Tibial nerve (tissue), 4 donors: ENCODE measurements around the gene IGFBP1. TPM values are rescaled to one million over a fixed set of nuclear protein-coding genes. Genes with fewer than 3 reads are reported as not detected.

Experiments used
- DNase-seq, 2 donors: peaks; one replicate each; pipeline ENCODE4 v3.0.0-alpha.2; 2019; ENCODE audit warnings: low spot score in 2 of 2
- H3K27ac ChIP-seq, 4 donors: fragments of 200-600 bp; sonication (generic) in 3 of 4; one replicate each; pipeline ENCODE4 v1.5.1; 2017 to 2019; ENCODE audit warnings: mild to moderate bottlenecking in 1 of 4
- H3K27me3 ChIP-seq, 2 donors: fragments of 200-600 bp; sonication (generic) in 1 of 2; one replicate each; pipeline versions ENCODE4 v1.5.1 to v1.6.0; 2017 to 2019
- H3K36me3 ChIP-seq, 3 donors: fragments of 200-600 bp; sonication (generic); one replicate each; pipeline ENCODE4 v1.5.1; 2018 to 2019
- H3K4me1 ChIP-seq, 4 donors: fragments of 200-600 bp; sonication (generic) in 3 of 4; one replicate each; pipeline ENCODE4 v1.5.1; 2017 to 2019
- H3K4me3 ChIP-seq, 4 donors: fragments of 200-600 bp; sonication (generic) in 3 of 4; one replicate each; pipeline ENCODE4 v1.5.1; 2017 to 2019; ENCODE audit warnings: mild to moderate bottlenecking in 1 of 4, moderate library complexity in 1 of 4
- H3K9me3 ChIP-seq, 4 donors: fragments of 200-600 bp; sonication (generic) in 3 of 4; one replicate each; pipeline ENCODE4 v1.5.1; 2017 to 2019
- CTCF ChIP-seq, 5 experiments: fragments of 200-600 bp in 3 of 5; fragments of 450-650 bp in 2 of 5; sonication (generic) in 3 of 5; IDR thresholded peaks; one replicate each; pipeline ENCODE4 v1.5.1; 2016 to 2019; ENCODE audit warnings: antibody characterized with exemption in 5 of 5, mild to moderate bottlenecking in 3 of 5, moderate library complexity in 2 of 5
- EP300 ChIP-seq, 2 donors: sonication (generic); formaldehyde crosslinking; IDR thresholded peaks; one replicate each; pipeline ENCODE4 v1.6.1; 2017; ENCODE audit warnings: antibody characterized with exemption in 2 of 2, mild to moderate bottlenecking in 1 of 2
- POLR2A ChIP-seq, 2 donors: fragments of 450-650 bp; IDR thresholded peaks; one replicate each; pipeline ENCODE4 v1.6.1; 2017; ENCODE audit warnings: antibody characterized with exemption in 2 of 2, mild to moderate bottlenecking in 2 of 2, moderate library complexity in 2 of 2
- WGBS, 2 donors: methylation state at CpG; one replicate each; pipeline ENCODE4 v1.1.5; 2018; 5-methylcytosine and 5-hydroxymethylcytosine counted together
- total RNA-seq, 4 donors: library from RNA; depleted of rRNA; stranded (reverse); fragments of >200 nt; gene quantifications; one replicate each; pipeline ENCODE4 v1.1.0, GENCODE V29; 2016

IGFBP1 gene
- total RNA-seq, 4 donors from 2014 or later = not detected

DNA sequence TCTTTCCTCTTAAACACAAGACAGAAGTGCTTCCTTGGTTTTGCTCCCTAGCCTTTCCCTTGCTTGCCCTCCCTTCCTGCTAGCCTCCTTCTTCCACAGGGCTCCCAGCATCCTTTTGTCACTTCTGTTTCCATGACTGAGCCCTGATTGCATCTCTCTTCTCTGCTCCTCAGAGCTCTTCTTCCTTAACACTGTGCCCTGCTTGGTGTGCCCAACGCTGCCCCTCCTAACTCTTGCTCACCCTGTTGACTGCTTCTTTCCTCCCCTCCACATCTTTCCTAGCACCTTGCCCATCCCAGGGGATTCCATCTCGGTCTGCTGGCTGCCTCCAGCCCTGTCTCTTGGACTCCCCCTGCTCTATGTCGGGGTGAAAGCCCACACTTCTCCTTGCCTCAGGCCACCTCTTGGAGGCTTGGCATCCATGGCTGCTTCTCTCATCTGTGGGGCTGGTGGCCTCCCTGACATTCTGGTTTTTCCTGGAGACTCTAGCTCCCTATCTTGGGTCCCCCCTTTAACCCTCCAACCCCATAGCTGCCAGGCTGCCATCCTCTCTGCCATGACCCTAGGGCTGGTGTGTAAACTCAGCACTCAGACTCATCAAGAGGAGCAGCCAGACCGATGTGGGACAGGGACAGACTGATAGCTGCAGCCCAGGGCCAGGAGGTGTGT, 5.8 kb downstream of the IGFBP1 start:
- no peaks in the 10 kb centered on the region for H3K9me3 ChIP-seq
- H3K27ac ChIP-seq = no peak overlapping the region
- WGBS, 2 donors = 83 to 87% methylated on average over 3 to 4 of the region's 4 CpGs
- no peak overlapping the region for H3K4me3 ChIP-seq
- peaks cover 0 to 1% (median 0%) of the 10 kb centered on the region in 4 donors for H3K4me1 ChIP-seq
- peaks cover 0 to 25% of the 10 kb centered on the region in 2 donors for H3K27me3 ChIP-seq
- no peaks in the 10 kb centered on the region for H3K36me3 ChIP-seq
- DNase-seq = no peak
- TF ChIP-seq EP300 (IDR thresholded peaks at IDR 0.05) (no peak), CTCF (IDR thresholded peaks at IDR 0.05) (no peak), POLR2A (IDR thresholded peaks at IDR 0.05) (no peak)

DNA sequence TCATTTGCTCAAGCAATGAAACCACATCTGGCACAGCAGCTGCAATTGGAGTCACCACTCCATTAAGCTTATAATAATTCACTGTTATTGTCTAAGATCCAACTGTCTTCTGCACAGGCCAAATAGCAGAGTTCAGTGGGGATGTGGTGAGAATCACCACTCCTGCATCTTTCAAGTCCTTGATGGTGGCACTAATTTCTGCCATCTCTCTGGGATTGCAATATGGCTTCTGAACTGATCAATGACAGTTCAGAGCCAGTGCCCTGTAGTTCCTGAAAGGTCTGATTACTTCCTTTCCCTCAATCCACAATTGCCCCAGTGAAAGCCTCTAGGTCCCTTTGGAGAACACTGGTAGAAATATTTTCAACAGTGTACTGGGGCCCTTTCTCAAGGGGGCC, 6.4 kb downstream of the IGFBP1 start:
- Histone ChIP-seq H3K4me1 (no peaks in the 10 kb centered on the region), H3K4me3 (no peak overlapping the region), H3K9me3 (no peaks in the 10 kb centered on the region), H3K27ac (no peak overlapping the region), H3K36me3 (no peaks in the 10 kb centered on the region), H3K27me3 (peaks cover 0 to 20% of the 10 kb centered on the region in 2 donors)
- no peak for TF ChIP-seq CTCF (IDR thresholded peaks at IDR 0.05)
- no peak for DNase-seq

DNA sequence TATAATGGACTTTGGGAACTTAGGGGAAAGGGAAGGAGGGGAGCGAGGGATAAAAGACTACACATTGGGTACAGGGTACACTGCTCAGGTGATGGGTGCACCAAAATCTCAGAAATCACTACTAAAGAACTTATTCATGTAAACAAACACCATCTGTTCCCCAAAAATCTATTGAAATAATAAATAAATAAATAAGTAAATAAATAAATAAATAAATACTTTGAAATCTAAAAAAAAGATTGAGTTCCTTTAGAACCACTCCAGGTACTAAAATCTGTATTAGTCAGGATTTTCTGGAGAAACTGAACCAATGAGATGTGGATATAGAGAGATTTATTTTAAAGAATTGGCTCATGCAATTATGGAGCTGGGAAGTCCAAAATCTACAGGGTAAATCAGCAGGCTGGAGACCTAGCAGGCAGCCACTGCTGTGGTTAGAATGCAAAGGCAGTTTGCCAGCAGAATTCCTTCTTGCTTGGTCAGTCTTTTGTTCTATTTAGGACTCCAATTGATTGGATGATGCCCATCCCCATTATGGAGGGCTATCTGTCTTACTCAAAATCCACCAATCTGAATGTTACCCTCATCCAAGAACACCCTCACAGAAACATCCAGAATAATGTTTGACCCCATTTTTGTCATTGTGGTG, 8.9 kb downstream of the IGFBP1 start:
- H3K36me3 ChIP-seq = no peaks in the 10 kb centered on the region
- no peak overlapping the region for H3K27ac ChIP-seq
- peaks cover 0 to 8% of the 10 kb centered on the region in 2 donors for H3K27me3 ChIP-seq
- DNase-seq = no peak
- H3K4me1 ChIP-seq = no peaks in the 10 kb centered on the region
- WGBS, 2 donors = 93 to 98% methylated on average over 1 of the region's 1 CpG
- H3K4me3 ChIP-seq = no peak overlapping the region
- no peak for TF ChIP-seq CTCF (IDR thresholded peaks at IDR 0.05)
- no peak for TF ChIP-seq POLR2A (IDR thresholded peaks at IDR 0.05)
- no peak for TF ChIP-seq EP300 (IDR thresholded peaks at IDR 0.05)
- H3K9me3 ChIP-seq = no peaks in the 10 kb centered on the region

- no peak overlapping the region for H3K27ac ChIP-seq
- 57 to 71% methylated on average over 2 of the region's 2 CpGs for WGBS, 2 donors
- no peak for TF ChIP-seq POLR2A (IDR thresholded peaks at IDR 0.05)
- no peak for TF ChIP-seq CTCF (IDR thresholded peaks at IDR 0.05)
These were observed 9.9 kb downstream of the IGFBP1 start for GRCh38 chr7:45898222-45898621.

DNA sequence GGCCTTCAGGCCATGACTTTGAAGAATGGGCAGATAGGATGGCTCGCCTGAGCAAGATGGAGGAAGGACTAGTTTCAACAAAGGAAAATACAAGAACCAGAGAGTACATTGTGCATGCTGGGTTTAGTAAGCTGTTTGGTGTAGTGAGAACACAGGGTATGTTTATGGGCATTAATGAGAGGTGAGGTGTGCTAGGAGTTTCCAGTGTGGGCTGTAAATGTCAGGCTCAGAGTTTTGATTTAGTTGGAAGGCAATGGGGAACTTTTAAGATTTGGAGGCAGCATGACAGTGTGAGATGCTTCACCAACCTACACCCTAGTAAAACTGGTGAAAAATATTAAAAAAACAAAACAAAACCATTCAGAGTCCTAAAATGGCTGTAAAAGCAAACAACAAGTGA, 13.3 kb downstream of the IGFBP1 start:
- H3K4me1 ChIP-seq = no peaks in the 10 kb centered on the region
- no peak overlapping the region for H3K4me3 ChIP-seq
- no peaks in the 10 kb centered on the region for H3K36me3 ChIP-seq
- H3K27ac ChIP-seq = no peak overlapping the region
- peaks cover 0 to 12% (median 0%) of the 10 kb centered on the region in 4 donors for H3K9me3 ChIP-seq
- 85 to 88% methylated on average over 1 of the region's 1 CpG for WGBS, 2 donors
- no peaks in the 10 kb centered on the region for H3K27me3 ChIP-seq
- no peak for TF ChIP-seq EP300 (IDR thresholded peaks at IDR 0.05)
- no peak for TF ChIP-seq CTCF (IDR thresholded peaks at IDR 0.05)
- TF ChIP-seq POLR2A (IDR thresholded peaks at IDR 0.05) = no peak
- no peak for DNase-seq

More at GRCh38 chr7:45898222-45898621, 9.9 kb downstream of the IGFBP1 start:
- H3K9me3 ChIP-seq = peaks cover 0 to 8% (median 0%) of the 10 kb centered on the region in 4 donors
- H3K4me3 ChIP-seq = no peak overlapping the region
- H3K4me1 ChIP-seq = no peaks in the 10 kb centered on the region
- H3K27me3 ChIP-seq = peaks cover 0 to 8% of the 10 kb centered on the region in 2 donors
- H3K36me3 ChIP-seq = no peaks in the 10 kb centered on the region
- DNase-seq = no peak
